Esophagus (tissue), 2 donors: ENCODE data around the gene SDF2L1. TPM values are rescaled to one million over a fixed set of nuclear protein-coding genes. Genes with fewer than 3 reads are reported as not detected.
A peak's percentile ranks its signal among the peaks of the same experiment; 100 is the strongest.

Source experiments
- H3K27ac ChIP-seq, 2 donors: one replicate each; pipeline ENCODE4 v1.5.1; 2013; ENCODE audit warnings: low read depth in 2 of 2, mild to moderate bottlenecking in 2 of 2, inconsistent platforms in 1 of 2, low read length in 1 of 2, moderate library complexity in 1 of 2
- H3K27me3 ChIP-seq, 2 donors: one replicate each; pipeline ENCODE4 v1.6.1; 2013; ENCODE audit warnings: low read length in 2 of 2, control low read depth in 1 of 2, mild to moderate bottlenecking in 1 of 2; ENCODE audit not compliant: insufficient read depth in 2 of 2, control insufficient read depth in 1 of 2
- H3K36me3 ChIP-seq, 2 donors: one replicate each; pipeline ENCODE4 v1.6.1; 2013; ENCODE audit warnings: low read length in 1 of 2; ENCODE audit not compliant: control insufficient read depth in 2 of 2, insufficient read depth in 2 of 2
- H3K4me1 ChIP-seq, 2 donors: one replicate each; pipeline ENCODE4 v1.6.1; 2013; ENCODE audit warnings: low read length in 1 of 2; ENCODE audit not compliant: control insufficient read depth in 2 of 2, insufficient read depth in 2 of 2
- H3K4me3 ChIP-seq, 2 donors: one replicate each; pipeline ENCODE4 v1.5.1; 2013; ENCODE audit warnings: low read length in 2 of 2, mild to moderate bottlenecking in 2 of 2, low read depth in 1 of 2, moderate library complexity in 1 of 2
- H3K9me3 ChIP-seq, 2 donors: one replicate each; pipeline ENCODE4 v1.6.1; 2013; ENCODE audit warnings: mild to moderate bottlenecking in 2 of 2, low read depth in 1 of 2, low read length in 1 of 2, moderate library complexity in 1 of 2; ENCODE audit not compliant: control insufficient read depth in 2 of 2, insufficient read depth in 1 of 2
- WGBS, 2 donors: extraction: QIAGEN DNeasy Blood & Tissue Kit; methylation state at CpG; one replicate each; pipeline ENCODE4 v1.1.7; 2013; 5-methylcytosine and 5-hydroxymethylcytosine counted together
- polyA plus RNA-seq, 2 donors: library from polyadenylated mRNA; stranded (reverse); fragments of 200-250 nt; gene quantifications; one replicate each; pipeline ENCODE4 v1.2.3, GENCODE V29; 2013
- donor health status: healthy with polysubstance abuse.
- donor health status: Bipolar disorder and iron deficiency.

The SDF2L1 gene
- polyA plus RNA-seq, 2 donors = 18.7 to 52.7 TPM

GRCh38 chr22:21659864-21660525 lies 17.9 kb downstream of the SDF2L1 start:
- Histone ChIP-seq H3K27me3 (no peaks in the 10 kb centered on the region), H3K36me3 (no peaks in the 10 kb centered on the region), H3K9me3 (no peaks in the 10 kb centered on the region), H3K27ac (no peak overlapping the region), H3K4me3 (no peak overlapping the region), H3K4me1 (peaks cover 0 to 2% of the 10 kb centered on the region in 2 donors)
- 81 to 83% methylated on average over 7 of the region's 7 CpGs for WGBS, 2 donors

GRCh38 chr22:21660904-21661303 lies 18.8 kb downstream of the SDF2L1 start:
- 67 to 79% methylated on average over 7 of the region's 7 CpGs for WGBS, 2 donors
- Histone ChIP-seq H3K27me3 (no peaks in the 10 kb centered on the region), H3K27ac (no peak overlapping the region), H3K4me3 (no peak overlapping the region), H3K36me3 (no peaks in the 10 kb centered on the region), H3K4me1 (peaks cover 0 to 2% of the 10 kb centered on the region in 2 donors), H3K9me3 (no peaks in the 10 kb centered on the region)

GRCh38 chr22:21661991-21662390 lies 19.9 kb downstream of the SDF2L1 start:
- Histone ChIP-seq H3K36me3 (no peaks in the 10 kb centered on the region), H3K4me1 (no peaks in the 10 kb centered on the region), H3K4me3 (no peak overlapping the region), H3K9me3 (no peaks in the 10 kb centered on the region), H3K27ac (no peak overlapping the region), H3K27me3 (no peaks in the 10 kb centered on the region)
- WGBS, 2 donors = 89 to 94% methylated on average over 5 of the region's 5 CpGs

- no peak overlapping the region for H3K4me3 ChIP-seq
- H3K9me3 ChIP-seq = no peaks in the 10 kb centered on the region
- H3K36me3 ChIP-seq = no peaks in the 10 kb centered on the region
- 90 to 95% methylated on average over 2 of the region's 2 CpGs for WGBS, 2 donors
- no peaks in the 10 kb centered on the region for H3K27me3 ChIP-seq
- no peaks in the 10 kb centered on the region for H3K4me1 ChIP-seq
- no peak overlapping the region for H3K27ac ChIP-seq
Observed at GRCh38 chr22:21663738-21664137, 21.6 kb downstream of the SDF2L1 start.

GRCh38 chr22:21665047-21665851 lies 23.1 kb downstream of the SDF2L1 start:
- Histone ChIP-seq H3K4me1 (no peaks in the 10 kb centered on the region), H3K27ac (peak overlapping the region; percentile 96 to 99)

GRCh38 chr22:21666786-21667185 lies 24.7 kb downstream of the SDF2L1 start:
- peak overlapping the region; percentile 65 to 79 for H3K4me3 ChIP-seq
- no peaks in the 10 kb centered on the region for H3K27me3 ChIP-seq
- whole genome bisulfite sequencing, 2 donors = 43 to 51% methylated on average over 16 of the region's 16 CpGs

More at GRCh38 chr22:21665047-21665851, 23.1 kb downstream of the SDF2L1 start:
- Histone ChIP-seq H3K9me3 (no peaks in the 10 kb centered on the region), H3K27me3 (no peaks in the 10 kb centered on the region), H3K4me3 (peak overlapping the region; percentile 65 to 79), H3K36me3 (no peaks in the 10 kb centered on the region)
- 73 to 74% methylated on average over 26 of the region's 26 CpGs for WGBS, 2 donors

GRCh38 chr22:21669026-21669425 lies 26.9 kb downstream of the SDF2L1 start:
- H3K4me1 ChIP-seq = peaks cover 0 to 8% of the 10 kb centered on the region in 2 donors

More at GRCh38 chr22:21666786-21667185, 24.7 kb downstream of the SDF2L1 start:
- Histone ChIP-seq H3K9me3 (no peaks in the 10 kb centered on the region), H3K4me1 (no peaks in the 10 kb centered on the region), H3K27ac (peak overlapping the region in 1 of 2 donors; percentile 62), H3K36me3 (peaks cover 0 to 7% of the 10 kb centered on the region in 2 donors)

GRCh38 chr22:21672107-21672629 lies 30.1 kb downstream of the SDF2L1 start:
- Histone ChIP-seq H3K27me3 (no peaks in the 10 kb centered on the region), H3K36me3 (peaks cover 21 to 36% of the 10 kb centered on the region in 2 donors), H3K9me3 (no peaks in the 10 kb centered on the region), H3K4me3 (no peak overlapping the region), H3K27ac (peak overlapping the region in 1 of 2 donors; percentile 53), H3K4me1 (peaks cover 0 to 8% of the 10 kb centered on the region in 2 donors)
- WGBS, 2 donors = 82 to 84% methylated on average over 6 of the region's 6 CpGs

More at GRCh38 chr22:21669026-21669425, 26.9 kb downstream of the SDF2L1 start:
- Histone ChIP-seq H3K9me3 (no peaks in the 10 kb centered on the region), H3K27me3 (no peaks in the 10 kb centered on the region), H3K4me3 (no peak overlapping the region), H3K36me3 (peaks cover 10 to 23% of the 10 kb centered on the region in 2 donors), H3K27ac (peak overlapping the region; percentile 24 to 86)
- WGBS, 2 donors = 52 to 57% methylated on average over 8 to 9 of the region's 9 CpGs

- no peaks in the 10 kb centered on the region for H3K27me3 ChIP-seq
- H3K4me3 ChIP-seq = no peak overlapping the region
- WGBS, 2 donors = 85 to 86% methylated on average over 12 of the region's 12 CpGs
- peaks cover 21 to 40% of the 10 kb centered on the region in 2 donors for H3K36me3 ChIP-seq
- peaks cover 0 to 8% of the 10 kb centered on the region in 2 donors for H3K4me1 ChIP-seq
- peak overlapping the region; percentile 66 to 87 for H3K27ac ChIP-seq
- no peaks in the 10 kb centered on the region for H3K9me3 ChIP-seq
Observed at GRCh38 chr22:21673534-21674321, 31.6 kb downstream of the SDF2L1 start.
